GM12891 (cell line): ENCODE measurements around the gene SMAD6.

ENCODE experiments used
- PAX5 ChIP-seq: IDR thresholded peaks from 2 replicates; pipeline ENCODE4 v1.6.1; 2011; ENCODE audit warnings: low read length, moderate library complexity, mild to moderate bottlenecking; ENCODE audit not compliant: insufficient read depth, severe bottlenecking
- POLR2A ChIP-seq: IDR thresholded peaks from 2 replicates; pipeline ENCODE4 v1.6.1; 2011; ENCODE audit warnings: low read depth, low read length, control low read depth
- POLR2AphosphoS5 ChIP-seq: IDR thresholded peaks from 2 replicates; pipeline ENCODE4 v1.6.1; 2011; ENCODE audit warnings: low read depth, low read length, control low read depth
- SPI1 ChIP-seq: IDR thresholded peaks from 2 replicates; pipeline ENCODE4 v1.6.1; 2011; ENCODE audit warnings: low read depth, low read length, control low read depth
- TAF1 ChIP-seq: IDR thresholded peaks from 2 replicates; pipeline ENCODE4 v1.6.1; 2011; ENCODE audit warnings: low read depth, low read length, control low read depth

DNA sequence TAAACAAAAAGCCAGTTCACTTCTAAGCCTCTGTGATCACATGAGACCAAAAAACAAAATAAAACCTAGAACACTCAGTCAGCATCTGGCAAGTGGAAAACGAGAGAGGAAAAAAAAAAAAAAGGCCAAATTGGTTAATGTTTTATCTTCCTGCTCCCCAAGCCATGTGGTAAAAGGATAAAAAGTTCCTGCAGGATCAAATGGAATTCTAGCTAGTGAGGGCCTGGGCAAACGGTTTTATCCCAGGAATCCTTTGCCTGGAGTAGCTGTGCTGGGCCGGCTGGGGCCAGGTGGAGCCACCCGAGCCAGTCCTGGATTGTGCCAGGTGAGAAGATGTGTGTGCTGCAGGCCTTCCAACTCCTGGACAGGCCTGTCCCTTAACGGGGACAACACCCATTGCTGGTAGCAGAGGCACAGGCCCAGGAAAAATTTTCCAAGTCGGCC lies 13.2 kb downstream of the SMAD6 start:
- TF ChIP-seq POLR2AphosphoS5 (no peak), TAF1 (no peak), POLR2A (no peak), SPI1 (no peak), PAX5 (no peak)
